NCI-H1694 treated with DMSO at 0.1 percent for 48 hours (cell line): ENCODE measurements around the gene SP2.
A peak's percentile ranks its signal among the peaks of the same experiment; 100 is the strongest.

ENCODE experiments used
- DNase-seq: peaks from one replicate; lab custom pipeline; 2025; lab: John Stamatoyannopoulos, UW

The SP2 gene

DNA sequence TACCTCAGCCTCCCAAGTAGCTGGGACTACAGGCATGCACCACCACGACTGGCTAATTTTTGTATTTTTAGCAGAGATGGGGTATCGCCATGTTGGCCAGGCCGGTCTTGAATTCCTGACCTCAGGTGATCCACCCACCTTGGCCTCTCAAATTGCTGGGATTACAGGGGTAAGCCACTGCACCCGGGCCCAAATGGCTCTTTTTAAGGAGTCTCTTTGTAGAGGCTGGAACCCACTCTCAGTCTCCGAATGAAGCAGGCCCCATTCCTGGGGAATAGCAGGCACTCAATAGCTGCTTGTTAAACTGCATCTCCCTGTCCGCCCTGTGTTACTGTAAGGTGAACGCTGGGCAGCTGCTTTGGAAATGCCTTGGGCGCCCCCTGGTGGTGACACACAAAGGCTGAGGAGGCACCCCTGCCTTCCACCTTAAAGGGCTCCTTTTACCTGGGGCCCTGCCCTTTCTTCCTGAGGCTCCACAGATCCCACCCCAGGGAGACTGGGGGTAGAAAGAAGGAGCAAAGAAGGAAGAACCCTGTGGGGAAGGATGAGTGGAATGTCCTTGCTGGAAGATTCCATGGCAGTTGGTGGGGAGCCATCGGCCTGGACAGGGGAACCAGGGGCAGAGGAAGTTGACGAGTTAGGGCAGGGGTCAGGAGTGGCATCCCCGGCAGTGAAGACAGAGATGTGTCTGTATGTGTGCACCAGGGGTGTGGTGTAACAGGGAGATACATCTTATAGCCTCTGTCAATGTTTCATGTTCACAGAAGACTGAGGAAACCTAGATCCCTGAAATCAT, 6.1 kb upstream of the SP2 start:
- peak; percentile 75 for DNase-seq

DNA sequence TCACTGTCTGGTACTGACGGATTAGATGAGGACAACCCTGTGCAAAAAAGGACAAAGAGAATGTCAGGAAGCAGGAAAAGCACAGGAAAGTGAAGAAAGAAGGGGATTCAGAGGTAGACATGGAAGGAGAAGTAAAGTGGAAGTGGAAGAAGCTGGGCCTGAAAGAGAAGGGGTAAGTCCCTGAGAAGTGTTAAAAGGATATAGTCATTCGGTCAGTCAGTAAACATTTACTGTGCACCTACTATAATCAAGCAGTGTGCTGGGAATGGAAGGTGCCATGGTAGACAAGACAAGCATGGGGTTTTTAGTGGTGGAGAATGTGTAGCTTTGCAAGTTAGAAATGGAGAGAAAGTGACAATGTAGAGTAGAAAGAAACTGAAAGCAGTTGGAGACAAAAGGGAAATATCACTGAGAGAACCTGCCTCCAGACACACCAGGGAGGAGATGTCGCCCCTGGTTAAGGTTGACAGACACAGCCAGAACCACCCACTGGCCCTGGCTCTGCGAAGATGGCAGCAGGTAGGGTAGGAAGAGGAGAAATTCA, 4.4 kb upstream of the SP2 start:
- no peak for DNase-seq

DNA sequence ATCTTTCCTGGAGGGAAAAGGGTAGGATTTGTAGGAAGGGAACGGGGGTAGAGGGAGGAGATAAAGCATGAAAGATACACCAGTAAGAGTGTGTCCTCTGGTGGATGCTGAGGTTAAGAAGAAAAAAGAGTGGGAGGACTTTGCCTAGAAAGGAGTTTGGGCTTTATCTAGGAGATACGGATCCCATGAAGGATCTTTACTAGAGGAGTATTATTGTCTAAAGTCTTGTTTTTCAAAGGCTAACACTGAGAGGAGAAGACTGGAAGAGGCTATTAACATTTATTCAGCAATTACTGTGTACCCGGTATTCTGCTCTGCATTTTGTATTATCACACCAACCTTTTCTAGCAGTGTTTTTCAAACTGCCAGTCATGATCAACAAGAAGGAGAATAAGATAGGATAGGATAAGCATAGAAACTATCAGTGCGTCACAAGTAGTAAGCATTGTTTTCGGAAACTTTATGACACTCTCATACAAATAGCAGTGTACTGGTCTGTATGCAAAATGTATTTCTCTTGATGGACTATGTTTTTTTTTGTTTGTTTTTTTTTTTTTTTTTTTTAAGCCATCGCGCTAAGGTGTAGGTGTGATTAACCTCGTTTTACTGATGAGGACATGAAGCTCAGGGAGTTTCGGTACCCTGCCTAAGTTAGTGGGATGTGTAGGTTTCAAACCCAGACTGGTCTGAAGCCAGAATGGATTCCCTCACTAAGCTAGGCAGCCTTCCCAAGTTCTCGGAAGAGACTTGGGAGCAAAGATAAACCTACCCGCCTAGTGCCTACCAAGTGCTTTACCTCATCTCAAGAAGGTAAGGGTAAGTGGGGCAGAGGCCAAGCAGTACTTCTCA, 1.3 kb upstream of the SP2 start:
- no peak for DNase-seq

DNA sequence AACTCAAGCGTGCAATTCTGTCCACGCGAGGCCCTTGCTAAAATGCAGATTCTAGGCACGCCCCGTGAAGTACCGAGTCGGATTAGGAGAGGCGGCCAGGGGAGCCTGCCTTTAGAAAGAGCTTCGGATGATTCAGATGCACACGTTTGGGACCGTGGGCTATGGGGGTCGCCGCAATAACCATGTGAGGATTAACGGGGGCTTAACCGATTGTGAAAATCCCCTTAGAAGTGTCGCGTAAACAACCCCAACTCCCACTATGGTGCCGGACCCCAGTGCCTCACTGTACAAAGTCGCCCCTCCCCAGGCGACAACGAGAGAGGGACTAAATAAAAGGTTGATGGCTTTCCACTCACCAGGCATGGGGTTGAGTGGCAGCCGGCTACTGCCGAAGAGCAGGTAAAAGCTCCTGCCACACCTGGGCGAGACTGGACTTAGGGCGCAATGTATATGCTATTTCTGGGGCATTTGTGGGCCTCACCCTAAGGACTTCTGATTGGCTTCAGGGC, 635 bp upstream of the SP2 start:
- no peak for DNase-seq

DNA sequence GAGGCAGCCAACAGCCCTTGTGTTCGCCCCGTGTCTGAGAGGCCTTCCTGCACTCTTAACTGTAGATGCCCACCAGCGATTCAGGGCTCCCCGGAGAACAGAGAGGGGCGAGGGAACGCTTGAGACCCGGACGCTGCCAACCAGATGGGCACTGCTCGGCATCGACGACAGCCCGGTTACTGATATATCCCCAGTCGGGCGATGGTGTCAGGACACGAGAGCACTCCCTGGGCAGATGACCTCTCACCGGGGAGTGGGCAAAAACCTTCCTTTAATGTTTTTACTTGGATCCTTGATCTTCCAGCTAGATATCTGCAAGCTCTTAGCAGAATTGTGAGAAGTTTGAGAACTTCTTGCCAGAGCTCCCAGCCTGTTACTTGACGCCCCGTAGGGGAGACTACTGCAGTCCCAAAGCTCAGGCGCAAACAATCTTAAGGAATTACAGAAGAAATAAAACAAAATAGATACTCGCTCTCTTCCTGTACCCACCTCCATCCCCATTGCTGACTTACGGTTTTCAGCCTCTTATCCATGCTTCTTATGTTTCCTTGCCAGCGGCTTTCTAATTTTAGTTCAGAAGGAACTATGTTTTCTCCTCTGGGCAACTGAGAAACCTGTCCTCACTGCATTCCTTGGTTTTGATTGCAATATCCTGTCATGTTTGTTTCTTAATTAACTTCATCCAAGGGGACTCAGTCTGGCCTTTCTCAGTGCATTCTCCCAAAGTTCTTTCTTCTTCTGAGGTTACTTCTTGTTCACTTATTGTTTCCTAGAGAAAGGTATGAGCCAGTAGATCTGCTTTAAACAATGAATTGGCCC, 845 bp downstream of the SP2 start:
- DNase-seq, result peak; percentile 56

DNA sequence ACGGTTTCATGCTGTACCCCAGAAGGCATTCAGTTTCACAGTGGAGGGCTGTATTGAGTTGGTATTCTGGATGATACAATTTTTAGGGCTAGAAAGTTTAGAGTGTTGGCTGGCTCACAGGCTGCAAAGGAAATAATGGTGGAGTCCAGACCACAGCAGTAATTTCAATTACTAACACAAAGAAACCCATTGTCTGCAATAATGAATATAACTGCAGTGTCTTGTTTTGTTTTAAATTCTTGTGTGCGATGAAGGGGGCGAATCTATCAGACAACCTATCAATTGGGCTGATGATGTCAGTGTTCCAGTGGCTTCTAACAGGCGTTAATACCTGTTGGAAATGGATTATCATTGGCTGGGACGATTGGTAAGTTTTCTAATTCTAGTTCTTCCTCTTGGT, 1.5 kb downstream of the SP2 start:
- DNase-seq, result no peak

DNA sequence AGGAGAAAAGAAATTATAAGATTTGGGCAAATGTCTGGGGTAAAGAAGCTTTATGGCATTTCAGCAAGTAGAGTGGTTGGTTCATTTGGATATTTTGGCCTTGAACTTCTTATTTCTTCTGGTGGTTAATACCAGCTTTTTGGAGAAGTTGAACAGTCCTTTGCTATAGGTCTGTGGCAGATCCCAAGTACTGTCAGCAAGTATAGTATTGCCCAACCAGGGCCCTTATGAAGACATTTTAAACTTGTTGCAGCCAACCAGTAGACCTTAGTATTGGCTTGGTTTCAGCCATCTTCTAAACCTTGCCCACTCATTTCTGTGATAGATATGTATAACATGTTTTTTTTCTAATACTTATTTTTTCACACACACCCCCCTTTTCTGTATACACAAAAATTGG, 2.2 kb downstream of the SP2 start:
- DNase-seq, result no peak

DNA sequence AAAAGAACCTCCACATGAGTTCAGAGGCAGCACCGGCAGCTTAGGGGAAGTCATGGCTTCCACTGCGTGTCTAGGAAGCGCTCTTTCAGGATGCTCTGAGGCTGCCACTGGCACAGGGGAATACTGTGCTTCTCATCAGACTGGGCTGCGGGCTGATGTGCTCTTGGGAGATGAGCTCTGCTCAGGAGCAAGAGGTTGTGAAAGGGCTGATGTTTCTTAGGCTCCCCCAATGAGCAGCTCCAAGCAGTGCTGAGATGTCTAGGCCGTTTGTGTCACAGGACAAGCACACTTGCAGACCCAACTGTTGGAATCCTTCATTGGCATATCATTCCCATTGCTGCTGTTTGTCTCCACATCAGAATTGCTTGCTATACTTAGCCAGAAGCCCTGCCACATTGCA, 3.6 kb downstream of the SP2 start:
- DNase-seq, result no peak

DNA sequence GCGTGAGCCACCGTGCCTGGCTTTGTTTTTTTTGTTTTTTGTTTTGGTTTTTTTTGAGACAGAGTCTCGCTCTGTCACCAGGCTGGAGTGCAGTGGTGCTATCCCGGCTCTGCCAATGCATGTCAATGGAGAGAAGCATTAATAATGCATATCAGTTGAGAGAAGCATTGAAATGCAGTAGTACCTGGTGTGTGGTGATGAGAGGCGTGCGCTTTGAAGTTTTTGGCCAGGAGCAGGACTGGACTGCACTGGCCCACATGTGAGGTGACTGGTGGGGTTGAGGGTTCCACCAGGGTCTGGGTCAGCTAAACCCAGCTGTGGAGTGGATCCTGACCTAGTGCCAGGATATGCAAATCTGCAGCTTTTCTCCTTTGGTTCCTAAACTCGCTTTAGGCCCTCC, 5.4 kb downstream of the SP2 start:
- DNase-seq, result no peak

DNA sequence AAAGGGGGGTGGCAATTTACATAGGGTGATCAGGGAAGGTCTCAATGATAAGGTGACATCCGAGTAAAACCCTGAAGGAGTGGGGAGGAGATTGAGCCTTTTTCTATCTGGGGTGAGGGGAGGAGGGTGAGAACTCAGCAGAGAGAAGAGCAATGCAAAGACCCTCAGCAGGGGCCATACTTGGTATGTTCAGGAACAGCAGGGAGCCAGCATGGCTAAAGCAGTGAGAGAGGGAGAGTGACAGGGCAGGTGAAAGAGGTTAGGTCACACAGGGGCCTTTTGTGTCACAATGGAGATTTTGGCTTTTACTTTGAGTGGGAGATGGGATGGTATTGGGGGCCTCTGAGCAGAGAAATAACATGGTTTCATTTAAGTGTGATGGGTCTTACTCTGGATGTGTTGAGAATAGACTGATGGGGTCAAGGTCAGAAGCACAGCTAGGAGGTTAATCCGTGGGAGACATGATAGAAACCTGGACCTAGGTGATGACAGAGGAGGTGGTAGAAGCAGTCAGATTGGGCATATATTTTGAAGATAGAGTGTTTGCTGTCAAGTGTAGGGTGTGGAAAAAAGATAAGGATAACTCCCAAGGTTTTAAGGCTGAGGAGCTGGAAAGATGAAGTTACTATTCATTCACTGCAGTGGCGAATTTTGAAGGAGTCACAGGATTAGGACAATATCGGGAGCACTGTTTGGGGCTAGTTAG, 6.2 kb downstream of the SP2 start:
- no peak for DNase-seq

DNA sequence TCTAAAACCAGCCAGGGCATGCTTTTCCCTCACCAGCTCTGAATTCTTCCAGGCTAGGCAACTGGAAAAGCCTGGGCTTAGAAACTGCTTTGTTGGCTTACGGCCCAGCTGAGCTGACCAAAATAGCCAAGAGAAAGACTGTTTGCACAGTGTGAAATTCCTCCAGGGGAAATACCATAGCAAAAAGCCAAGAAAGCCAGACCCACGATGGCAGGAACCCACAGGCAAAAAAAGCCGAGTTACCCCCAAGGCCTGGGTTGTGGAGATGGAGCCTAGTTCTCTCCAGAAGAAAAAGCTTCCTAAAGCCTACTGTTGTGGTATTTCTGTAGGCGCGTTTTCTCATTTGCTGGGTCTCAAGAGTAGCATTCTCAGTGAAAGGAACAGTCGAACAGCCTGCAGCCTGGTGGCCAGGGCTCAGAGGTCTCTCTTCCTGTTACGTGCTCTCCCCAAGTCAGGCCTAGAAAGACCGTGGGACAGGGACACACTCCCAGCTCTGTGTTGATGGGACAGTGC, 9.2 kb downstream of the SP2 start:
- no peak for DNase-seq

DNA sequence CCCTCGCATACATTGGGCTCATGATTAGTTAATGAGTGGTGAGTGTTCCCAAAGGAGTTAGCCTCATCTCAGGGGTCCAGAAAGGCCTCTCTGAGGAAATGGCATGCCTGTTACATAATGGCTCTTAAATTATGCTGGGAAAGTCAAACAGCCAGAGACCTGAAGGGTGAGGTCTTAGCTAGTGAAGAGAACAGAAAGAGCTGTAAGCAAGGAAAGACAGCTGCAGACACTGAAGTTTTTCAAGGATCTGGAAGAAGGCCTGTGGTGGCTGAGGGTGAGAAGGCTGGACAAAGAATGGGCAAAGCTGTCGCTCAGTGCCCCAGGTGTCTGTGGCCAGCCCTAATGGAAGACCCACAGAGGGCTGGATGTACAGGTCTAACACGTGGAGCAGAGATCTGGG, 10.4 kb downstream of the SP2 start:
- DNase-seq, result no peak

DNA sequence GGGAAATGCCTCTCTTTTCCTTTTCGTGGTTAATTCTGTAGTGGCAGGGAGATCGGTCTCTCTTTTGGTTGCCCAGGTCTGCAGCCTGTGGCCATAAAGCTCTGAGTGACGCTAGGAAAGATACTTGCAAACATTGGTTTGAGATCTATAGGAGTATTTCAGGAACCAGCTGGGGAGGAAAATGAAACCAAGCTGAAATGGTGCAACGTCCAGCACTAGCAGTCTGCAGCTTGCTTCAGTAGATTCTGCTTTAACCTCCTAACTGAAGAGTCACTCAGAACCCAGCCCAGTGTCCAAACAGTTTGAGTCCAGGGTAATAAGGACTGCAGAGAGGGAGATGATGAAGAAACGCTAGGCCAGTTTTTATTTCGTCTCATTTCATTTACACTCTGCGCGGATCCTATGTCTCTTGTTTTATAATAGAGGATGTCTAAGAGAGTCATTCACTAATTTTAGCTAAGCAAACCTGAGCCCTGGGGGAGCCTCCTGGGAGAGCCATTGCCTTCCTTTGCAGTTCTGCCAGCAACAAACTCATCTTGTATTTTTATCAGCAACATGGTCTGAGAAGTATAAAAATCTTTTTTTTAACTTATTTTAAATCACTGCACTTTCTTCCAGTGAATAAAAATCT, 12.0 kb downstream of the SP2 start:
- no peak for DNase-seq

DNA sequence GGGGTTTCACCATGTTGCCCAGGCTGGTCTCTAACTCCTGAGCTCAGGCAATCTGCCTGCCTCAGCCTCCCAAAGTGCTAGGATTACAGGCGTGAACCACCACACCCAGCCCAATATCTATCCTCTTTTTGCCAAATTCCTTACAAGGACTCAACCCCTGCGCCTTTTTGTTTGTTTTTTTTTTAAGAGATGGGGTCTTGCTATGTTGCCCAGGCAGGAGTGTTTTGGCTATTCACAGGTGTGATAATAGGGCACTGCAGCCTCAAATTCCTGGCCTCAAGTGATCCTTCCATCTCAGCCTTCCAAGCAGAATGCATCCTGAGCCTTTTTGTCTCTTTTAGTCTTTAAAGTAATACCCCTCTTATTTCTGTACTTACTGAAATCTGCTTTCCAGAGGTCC, 17.0 kb downstream of the SP2 start:
- no peak for DNase-seq

DNA sequence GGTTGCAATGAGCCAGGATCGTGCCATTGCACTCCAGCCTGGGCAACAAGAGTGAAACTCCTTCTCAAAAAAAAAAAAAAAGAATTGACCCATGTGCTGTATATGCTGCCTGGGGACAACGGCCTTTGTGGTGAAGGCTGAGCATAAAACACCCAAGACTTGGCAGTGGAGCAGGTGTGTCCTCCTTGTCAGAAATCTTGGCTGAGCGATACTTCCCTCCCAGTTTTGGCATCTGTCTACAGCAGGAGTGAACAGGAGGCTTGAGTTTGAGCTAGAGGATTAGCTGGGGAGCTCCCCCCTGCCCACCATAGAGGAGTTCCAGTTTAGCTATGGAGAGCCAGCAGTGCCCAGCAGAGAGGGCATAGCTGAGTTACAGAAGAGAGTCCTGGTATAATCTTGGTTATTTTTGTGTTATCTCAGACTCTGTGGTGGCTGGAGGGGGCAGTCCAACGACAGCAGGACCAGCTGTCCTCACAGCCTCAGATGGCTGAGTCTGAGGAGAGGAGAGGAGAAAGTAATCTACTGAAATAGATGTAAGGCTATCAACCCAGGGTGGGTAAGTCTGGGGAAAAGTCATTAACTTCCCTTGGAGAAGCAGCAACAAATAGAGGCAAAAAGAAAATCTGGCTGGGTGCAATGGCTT, 18.4 kb downstream of the SP2 start:
- no peak for DNase-seq

DNA sequence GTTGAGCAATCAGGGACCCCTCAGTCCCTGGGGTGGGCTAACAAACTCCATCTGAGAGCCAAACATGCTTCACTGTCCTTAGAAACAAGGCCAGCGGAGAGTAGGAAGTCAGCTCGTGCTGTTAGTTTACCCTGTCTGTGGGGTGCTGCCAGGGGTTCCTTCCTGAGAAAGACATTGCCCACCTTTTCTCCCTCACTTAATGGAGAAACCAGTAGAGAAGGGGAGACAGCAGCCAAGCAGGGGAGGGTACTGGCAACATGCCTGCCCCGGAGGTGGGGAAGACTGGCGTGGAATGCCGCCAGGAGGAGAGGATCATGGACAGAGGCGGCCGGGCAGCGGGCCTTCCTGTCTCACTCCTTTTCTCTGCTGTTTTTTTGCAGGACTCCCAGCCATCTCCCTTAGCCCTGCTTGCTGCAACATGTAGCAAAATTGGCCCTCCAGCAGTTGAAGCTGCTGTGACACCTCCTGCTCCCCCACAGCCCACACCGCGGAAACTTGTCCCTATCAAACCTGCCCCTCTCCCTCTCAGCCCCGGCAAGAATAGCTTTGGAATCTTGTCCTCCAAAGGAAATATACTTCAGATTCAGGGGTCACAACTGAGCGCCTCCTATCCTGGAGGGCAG, 19.9 kb downstream of the SP2 start:
- no peak for DNase-seq

DNA sequence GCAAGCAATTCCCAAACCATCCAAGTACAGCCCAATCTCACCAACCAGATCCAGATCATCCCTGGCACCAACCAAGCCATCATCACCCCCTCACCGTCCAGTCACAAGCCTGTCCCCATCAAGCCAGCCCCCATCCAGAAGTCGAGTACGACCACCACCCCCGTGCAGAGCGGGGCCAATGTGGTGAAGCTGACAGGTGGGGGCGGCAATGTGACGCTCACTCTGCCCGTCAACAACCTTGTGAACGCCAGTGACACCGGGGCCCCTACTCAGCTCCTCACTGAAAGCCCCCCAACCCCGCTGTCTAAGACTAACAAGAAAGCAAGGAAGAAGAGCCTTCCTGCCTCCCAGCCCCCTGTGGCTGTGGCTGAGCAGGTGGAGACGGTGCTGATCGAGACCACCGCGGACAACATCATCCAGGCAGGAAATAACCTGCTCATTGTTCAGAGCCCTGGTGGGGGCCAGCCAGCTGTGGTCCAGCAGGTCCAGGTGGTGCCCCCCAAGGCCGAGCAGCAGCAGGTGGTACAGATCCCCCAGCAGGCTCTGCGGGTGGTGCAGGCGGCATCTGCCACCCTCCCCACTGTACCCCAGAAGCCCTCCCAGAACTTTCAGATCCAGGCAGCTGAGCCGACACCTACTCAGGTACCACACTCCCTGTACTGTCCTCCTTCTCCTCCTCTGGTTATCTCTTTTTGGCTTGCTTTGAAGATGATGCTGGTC, 20.6 kb downstream of the SP2 start:
- no peak for DNase-seq

DNA sequence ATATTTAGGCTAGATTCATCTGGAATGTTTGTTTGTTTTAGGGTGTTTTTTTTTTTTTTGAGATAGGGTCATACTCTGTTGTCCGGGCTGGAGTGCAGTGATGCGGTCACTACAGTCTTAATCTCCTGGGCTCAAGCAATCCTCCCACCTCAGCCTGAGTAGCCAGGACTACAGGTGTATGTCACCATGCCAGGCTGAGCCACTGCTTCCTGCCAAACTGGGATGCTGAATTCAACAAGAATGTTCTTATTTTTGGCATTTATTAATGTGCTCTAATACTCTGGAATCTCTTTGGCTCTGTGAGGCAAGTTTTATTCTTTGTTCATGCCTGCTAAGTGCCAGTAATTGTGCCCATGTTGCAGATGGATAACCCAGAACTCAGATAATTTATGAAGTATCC, 21.5 kb downstream of the SP2 start:
- no peak for DNase-seq

DNA sequence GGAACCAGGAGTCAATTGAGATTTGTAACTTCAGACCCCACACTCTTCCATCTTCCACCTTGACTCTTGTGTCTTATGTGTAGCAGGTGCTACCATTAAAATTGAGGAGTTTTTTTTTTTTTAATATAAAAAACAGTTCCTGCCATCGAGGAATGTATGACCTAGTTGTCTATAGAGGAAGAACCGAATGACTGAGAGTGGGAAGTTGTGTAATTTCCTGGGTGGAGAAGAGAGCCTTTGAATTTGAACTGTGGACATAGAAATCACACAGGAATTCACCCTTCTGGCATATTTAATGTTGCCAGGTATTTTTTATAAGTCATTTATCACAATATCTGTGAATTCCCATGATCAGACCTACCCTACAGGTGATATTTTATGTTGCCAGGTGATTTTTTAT, 22.0 kb downstream of the SP2 start:
- no peak for DNase-seq
